Panc1 (cell line): ENCODE data around the gene ALDH1L2. TPM values are rescaled to one million over a fixed set of nuclear protein-coding genes. Genes with fewer than 3 reads are reported as not detected.

ENCODE experiments used
- ATAC-seq: fragments of 200-7000 bp; cut with Tn5 transposase; 2 replicates; pipeline ENCODE4 v1.9.1; 2020; ENCODE audit warnings: mild to moderate bottlenecking, moderate library complexity
- BruUV-seq: library from RNA; stranded (reverse); fragments of 400-500 nt; replicated peaks from 2 replicates; lab custom pipeline; 2021; lab: Mats Ljungman, UMichigan
- CTCF ChIA-PET: fragments of 300-600 bp; sonication (Branson Sonifier 250); formaldehyde crosslinking; loops from one replicate; lab custom pipeline; 2022; ENCODE audit warnings: antibody characterized with exemption; lab: Charles Lee
- POLR2A ChIA-PET: fragments of 300-600 bp; sonication (Branson Sonifier 250); formaldehyde crosslinking; loops from one replicate; lab custom pipeline; 2022; ENCODE audit warnings: antibody characterized with exemption; lab: Charles Lee
- DNase-seq: peaks from one replicate; pipeline ENCODE4 v3.0.0-alpha.2; 2010; ENCODE audit warnings: low read depth, low spot score
- H3K27ac ChIP-seq: 2 replicates; pipeline ENCODE4 v1.5.1; 2011; ENCODE audit warnings: mild to moderate bottlenecking, low read length, inconsistent platforms
- H3K27me3 ChIP-seq: fragments of 200-500 bp; sonication (Bioruptor generic); 2 replicates; pipeline ENCODE4 v1.6.0; 2014; ENCODE audit warnings: low read length, inconsistent platforms; ENCODE audit not compliant: control insufficient read depth, insufficient read depth
- H3K36me3 ChIP-seq: fragments of 200-500 bp; sonication (Bioruptor generic); 2 replicates; pipeline ENCODE4 v1.5.1; 2014; ENCODE audit warnings: inconsistent platforms, mild to moderate bottlenecking, low read length, moderate library complexity; ENCODE audit not compliant: control insufficient read depth, insufficient read depth
- H3K4me1 ChIP-seq: 2 replicates; pipeline ENCODE4 v1.5.1; 2011; ENCODE audit warnings: inconsistent platforms, mild to moderate bottlenecking, low read length, moderate library complexity; ENCODE audit not compliant: control insufficient read depth, insufficient read depth
- H3K4me3 ChIP-seq, 2 experiments: 2 replicates each; pipeline ENCODE4 v1.5.1; 2011 to 2012; ENCODE audit warnings: low read depth in 2 of 2, low read length in 2 of 2, mild to moderate bottlenecking in 2 of 2, inconsistent platforms in 1 of 2, moderate library complexity in 1 of 2
- H3K9me3 ChIP-seq: fragments of 200-500 bp; sonication (Bioruptor generic); 2 replicates; pipeline ENCODE4 v1.5.1; 2014; ENCODE audit warnings: low read depth, mild to moderate bottlenecking, inconsistent platforms, low read length, moderate library complexity; ENCODE audit not compliant: control insufficient read depth, insufficient read depth
- POLR2AphosphoS5 ChIP-seq: IDR thresholded peaks from 2 replicates; pipeline ENCODE4 v1.6.1; 2012; ENCODE audit warnings: mild to moderate bottlenecking, low read depth, low read length, moderate library complexity
- REST ChIP-seq, 2 experiments: IDR thresholded peaks; 2 replicates each; pipeline ENCODE4 v1.6.1; 2011 to 2012; ENCODE audit warnings: low read depth in 2 of 2, control low read depth in 1 of 2, low read length in 1 of 2, mild to moderate bottlenecking in 1 of 2, moderate library complexity in 1 of 2; ENCODE audit not compliant: insufficient read depth in 1 of 2
- SIN3A ChIP-seq: IDR thresholded peaks from 2 replicates; pipeline ENCODE4 v1.6.1; 2012; ENCODE audit warnings: low read depth, mild to moderate bottlenecking, low read length, moderate library complexity, borderline replicate concordance; ENCODE audit not compliant: insufficient read depth
- TCF7L2 ChIP-seq: IDR thresholded peaks from 2 replicates; pipeline ENCODE4 v1.6.1; 2011; ENCODE audit warnings: mild to moderate bottlenecking, low read depth, low read length, inconsistent platforms
- in situ Hi-C: cut with HindIII; loops from 2 replicates; pipeline ENCODE4 v1.10.0; 2016; ENCODE audit warnings: low sequenced_read_pairs, low pct_unique_long_range_greater_than_20kb
- intact Hi-C: fragments of 100-400 bp; cut with micrococcal nuclease; formaldehyde crosslinking; loops from one replicate; pipeline ENCODE4 v1.10.0; 2022; ENCODE audit not compliant: unreplicated experiment
- total RNA-seq: library from RNA; stranded (reverse); gene quantifications from one replicate; pipeline ENCODE4 v1.2.1, GENCODE V29; 2021; ENCODE audit not compliant: unreplicated experiment
- TF ChIP-seq, protein P1 (sequence below): fragments of 450-650 bp; IDR thresholded peaks from 2 replicates; pipeline ENCODE4 v1.5.1; 2017; ENCODE audit warnings: mild to moderate bottlenecking

Gene ALDH1L2
- total RNA-seq, 1 experiment from 2014 or later, result 2.2 TPM

GRCh38 chr12:104975587-104976343, 108.5 kb downstream of the ALDH1L2 start:
- ATAC-seq (no peak), DNase-seq (no peak)
- Histone ChIP-seq H3K27ac (no peak overlapping the region), H3K27me3 (no peaks in the 10 kb centered on the region), H3K36me3 (no peaks in the 10 kb centered on the region), H3K4me3 (no peak overlapping the region), H3K4me1 (no peaks in the 10 kb centered on the region), H3K9me3 (no peaks in the 10 kb centered on the region)
- ChIA-PET POLR2A (no interaction called here), CTCF (no interaction called here)
- BruUV-seq, result no TSS peak
- intact Hi-C loops, result no loop called here
- in situ Hi-C loops, result no loop called here
- no peak for TF ChIP-seq REST (IDR thresholded peaks at IDR 0.05; ENCODE audit: insufficient read depth in 1 of 2, low read depth in 2 of 2, low read length in 1 of 2)
- TF ChIP-seq POLR2AphosphoS5, result no peak
- TF ChIP-seq, protein P1, sequence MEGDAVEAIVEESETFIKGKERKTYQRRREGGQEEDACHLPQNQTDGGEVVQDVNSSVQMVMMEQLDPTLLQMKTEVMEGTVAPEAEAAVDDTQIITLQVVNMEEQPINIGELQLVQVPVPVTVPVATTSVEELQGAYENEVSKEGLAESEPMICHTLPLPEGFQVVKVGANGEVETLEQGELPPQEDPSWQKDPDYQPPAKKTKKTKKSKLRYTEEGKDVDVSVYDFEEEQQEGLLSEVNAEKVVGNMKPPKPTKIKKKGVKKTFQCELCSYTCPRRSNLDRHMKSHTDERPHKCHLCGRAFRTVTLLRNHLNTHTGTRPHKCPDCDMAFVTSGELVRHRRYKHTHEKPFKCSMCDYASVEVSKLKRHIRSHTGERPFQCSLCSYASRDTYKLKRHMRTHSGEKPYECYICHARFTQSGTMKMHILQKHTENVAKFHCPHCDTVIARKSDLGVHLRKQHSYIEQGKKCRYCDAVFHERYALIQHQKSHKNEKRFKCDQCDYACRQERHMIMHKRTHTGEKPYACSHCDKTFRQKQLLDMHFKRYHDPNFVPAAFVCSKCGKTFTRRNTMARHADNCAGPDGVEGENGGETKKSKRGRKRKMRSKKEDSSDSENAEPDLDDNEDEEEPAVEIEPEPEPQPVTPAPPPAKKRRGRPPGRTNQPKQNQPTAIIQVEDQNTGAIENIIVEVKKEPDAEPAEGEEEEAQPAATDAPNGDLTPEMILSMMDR, result no peak
- no peak for TF ChIP-seq SIN3A
- no peak for TF ChIP-seq TCF7L2

DNA sequence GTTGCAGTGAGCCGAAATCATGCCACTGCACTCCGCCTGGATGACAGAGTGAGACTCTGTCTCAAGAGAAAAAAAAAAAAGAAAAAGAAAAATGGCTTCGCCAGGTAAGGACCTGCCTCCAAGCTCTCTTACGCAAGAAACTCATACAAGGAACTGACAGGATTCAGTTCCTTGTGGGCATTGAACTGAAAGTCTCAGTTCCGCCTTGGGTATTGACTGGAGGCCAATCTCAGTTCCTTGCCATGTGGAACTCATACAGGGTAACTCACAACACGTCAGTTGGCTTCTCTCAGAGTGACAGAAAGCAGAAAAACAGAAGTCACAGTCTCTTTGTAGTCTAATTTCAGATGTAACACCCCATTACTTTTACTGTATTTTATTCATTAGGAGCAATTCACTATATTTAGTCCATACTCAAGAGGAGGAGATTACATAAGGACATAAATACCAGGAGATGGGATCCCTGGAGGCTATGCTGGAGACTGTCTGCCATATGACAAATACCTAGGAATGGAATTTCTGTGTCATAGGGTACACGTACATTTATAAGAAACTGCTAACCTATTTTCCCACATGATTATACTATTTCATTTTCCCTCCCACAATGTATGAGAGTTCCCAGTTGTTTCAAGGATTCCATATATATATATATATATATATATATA, 109.5 kb downstream of the ALDH1L2 start:
- Histone ChIP-seq H3K36me3 (no peaks in the 10 kb centered on the region), H3K4me1 (no peaks in the 10 kb centered on the region), H3K27me3 (no peaks in the 10 kb centered on the region), H3K4me3 (no peak overlapping the region), H3K9me3 (no peaks in the 10 kb centered on the region), H3K27ac (no peak overlapping the region)
- TF ChIP-seq, protein P1, result no peak
- TF ChIP-seq SIN3A, result no peak
- no peak for TF ChIP-seq REST (IDR thresholded peaks at IDR 0.05; ENCODE audit: insufficient read depth in 1 of 2, low read depth in 2 of 2, low read length in 1 of 2)
- TF ChIP-seq TCF7L2, result no peak
- TF ChIP-seq POLR2AphosphoS5, result no peak
- POLR2A ChIA-PET, result no interaction called here
- CTCF ChIA-PET, result no interaction called here
- no peak for DNase-seq
- in situ Hi-C loops (no loop called here), intact Hi-C loops (no loop called here)
- ATAC-seq, result no peak
- no TSS peak for BruUV-seq
